ENCODE results near the gene CNTNAP2. TPM values are rescaled to one million over a fixed set of nuclear protein-coding genes. Genes with fewer than 3 reads are reported as not detected.

The CNTNAP2 gene
- total and polyA plus RNA-seq, 2 donors from 2014 or later: 0.06 to 0.13 TPM

DNA sequence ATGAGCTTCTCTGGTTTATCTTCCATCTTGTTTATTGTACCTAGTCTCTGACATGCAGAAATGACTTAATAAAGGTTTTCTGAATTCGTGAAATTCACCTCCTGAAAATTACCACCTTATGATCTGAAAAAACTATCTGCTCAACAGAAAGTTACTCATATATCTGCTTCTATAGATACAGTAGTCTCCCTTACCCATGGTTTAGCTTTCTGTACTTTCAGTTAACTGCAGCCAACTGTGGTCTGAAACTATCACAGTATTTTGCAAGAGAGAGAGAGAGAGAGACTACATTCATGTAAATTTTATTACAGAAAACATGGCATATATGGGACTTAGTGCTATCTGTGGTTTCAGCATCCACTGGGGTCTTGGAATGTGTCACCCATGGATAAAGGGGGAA is 1564.9 kb downstream of the CNTNAP2 start:
- no peaks in the 10 kb centered on the region for H3K27me3 ChIP-seq (ENCODE audit: control insufficient read depth, insufficient read depth, low read length)
- DNase-seq: no peak
- TF ChIP-seq, protein P1, sequence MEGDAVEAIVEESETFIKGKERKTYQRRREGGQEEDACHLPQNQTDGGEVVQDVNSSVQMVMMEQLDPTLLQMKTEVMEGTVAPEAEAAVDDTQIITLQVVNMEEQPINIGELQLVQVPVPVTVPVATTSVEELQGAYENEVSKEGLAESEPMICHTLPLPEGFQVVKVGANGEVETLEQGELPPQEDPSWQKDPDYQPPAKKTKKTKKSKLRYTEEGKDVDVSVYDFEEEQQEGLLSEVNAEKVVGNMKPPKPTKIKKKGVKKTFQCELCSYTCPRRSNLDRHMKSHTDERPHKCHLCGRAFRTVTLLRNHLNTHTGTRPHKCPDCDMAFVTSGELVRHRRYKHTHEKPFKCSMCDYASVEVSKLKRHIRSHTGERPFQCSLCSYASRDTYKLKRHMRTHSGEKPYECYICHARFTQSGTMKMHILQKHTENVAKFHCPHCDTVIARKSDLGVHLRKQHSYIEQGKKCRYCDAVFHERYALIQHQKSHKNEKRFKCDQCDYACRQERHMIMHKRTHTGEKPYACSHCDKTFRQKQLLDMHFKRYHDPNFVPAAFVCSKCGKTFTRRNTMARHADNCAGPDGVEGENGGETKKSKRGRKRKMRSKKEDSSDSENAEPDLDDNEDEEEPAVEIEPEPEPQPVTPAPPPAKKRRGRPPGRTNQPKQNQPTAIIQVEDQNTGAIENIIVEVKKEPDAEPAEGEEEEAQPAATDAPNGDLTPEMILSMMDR (IDR thresholded peaks at IDR 0.05; ENCODE audit: borderline replicate concordance, extremely low read depth, insufficient read depth): no peak
- intact Hi-C loops (cut with DNase I): no loop called here
- no peak for FAIRE-seq
- H3K27ac ChIP-seq (ENCODE audit: low read depth in 2 of 2, low read length in 2 of 2): no peak overlapping the region
- H3K36me3 ChIP-seq (ENCODE audit: control insufficient read depth in 2 of 3, insufficient read depth in 3 of 3, low read length in 3 of 3): no peaks in the 10 kb centered on the region
- no peak overlapping the region for H3K4me3 ChIP-seq (ENCODE audit: low read length in 3 of 3)
- H3K4me1 ChIP-seq (ENCODE audit: control insufficient read depth in 2 of 3, insufficient read depth in 2 of 3, low read depth in 1 of 3, low read length in 3 of 3): no peaks in the 10 kb centered on the region
- H3K9me3 ChIP-seq (ENCODE audit: control insufficient read depth in 2 of 3, insufficient read depth in 1 of 3, low read length in 3 of 3): no peaks in the 10 kb centered on the region
- H3K9ac ChIP-seq (ENCODE audit: low read length in 3 of 3): no peak overlapping the region

DNA sequence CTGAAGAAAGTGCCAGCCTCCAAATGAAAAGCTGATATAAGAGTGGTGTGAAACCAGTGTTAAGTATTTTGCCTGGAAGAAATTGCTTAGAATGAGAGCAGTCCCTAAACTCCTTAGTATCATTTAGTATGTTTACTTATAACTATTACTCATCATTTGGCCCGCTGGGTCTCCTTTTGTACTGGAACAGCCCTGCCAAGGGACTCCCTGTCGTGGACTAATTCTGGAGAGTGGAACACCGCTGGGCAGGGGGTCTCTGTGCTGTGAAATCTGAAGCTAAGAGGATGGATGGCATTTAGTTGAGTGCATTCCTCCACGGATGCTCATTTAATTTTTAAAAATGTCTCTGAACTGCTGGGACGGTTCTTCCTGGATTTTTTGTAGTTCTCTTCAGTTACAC is 1584.1 kb downstream of the CNTNAP2 start:
- FAIRE-seq: no peak
- intact Hi-C loops (cut with DNase I): no loop called here
- Histone ChIP-seq H3K36me3 (ENCODE audit: control insufficient read depth in 2 of 3, insufficient read depth in 3 of 3, low read length in 3 of 3) (no peaks in the 10 kb centered on the region), H3K27me3 (ENCODE audit: control insufficient read depth, insufficient read depth, low read length) (no peaks in the 10 kb centered on the region), H3K4me3 (ENCODE audit: low read length in 3 of 3) (no peak overlapping the region), H3K4me1 (ENCODE audit: control insufficient read depth in 2 of 3, insufficient read depth in 2 of 3, low read depth in 1 of 3, low read length in 3 of 3) (no peaks in the 10 kb centered on the region), H3K27ac (ENCODE audit: low read depth in 2 of 2, low read length in 2 of 2) (no peak overlapping the region), H3K9me3 (ENCODE audit: control insufficient read depth in 2 of 3, insufficient read depth in 1 of 3, low read length in 3 of 3) (no peaks in the 10 kb centered on the region), H3K9ac (ENCODE audit: low read length in 3 of 3) (no peak overlapping the region)
- TF ChIP-seq, protein P1 (IDR thresholded peaks at IDR 0.05; ENCODE audit: borderline replicate concordance, extremely low read depth, insufficient read depth): no peak
- no peak for DNase-seq

DNA sequence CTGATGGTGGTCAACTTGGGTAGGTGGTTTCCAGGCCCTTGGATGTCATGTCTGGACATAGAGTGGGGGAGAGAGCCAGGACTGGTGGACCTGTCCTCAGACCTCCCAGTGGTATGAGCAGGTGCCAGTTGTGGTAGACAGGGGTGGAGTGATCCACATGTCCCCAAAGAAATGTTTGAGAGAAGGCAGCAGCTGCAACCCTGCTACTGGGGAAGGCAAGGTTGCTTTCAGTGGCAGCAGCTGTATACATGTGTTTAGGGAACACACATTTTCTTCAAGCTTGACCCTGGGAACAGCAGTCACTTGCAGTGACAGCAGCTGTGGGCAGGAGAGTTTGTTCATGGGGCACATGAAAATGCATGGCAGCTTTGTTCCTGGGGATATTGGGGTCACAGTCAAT is 1591.3 kb downstream of the CNTNAP2 start:
- FAIRE-seq: no peak
- Histone ChIP-seq H3K27ac (ENCODE audit: low read depth in 2 of 2, low read length in 2 of 2) (no peak overlapping the region), H3K9ac (ENCODE audit: low read length in 3 of 3) (no peak overlapping the region), H3K4me3 (ENCODE audit: low read length in 3 of 3) (no peak overlapping the region), H3K27me3 (ENCODE audit: control insufficient read depth, insufficient read depth, low read length) (no peaks in the 10 kb centered on the region), H3K4me1 (ENCODE audit: control insufficient read depth in 2 of 3, insufficient read depth in 2 of 3, low read depth in 1 of 3, low read length in 3 of 3) (no peaks in the 10 kb centered on the region), H3K36me3 (ENCODE audit: control insufficient read depth in 2 of 3, insufficient read depth in 3 of 3, low read length in 3 of 3) (no peaks in the 10 kb centered on the region), H3K9me3 (ENCODE audit: control insufficient read depth in 2 of 3, insufficient read depth in 1 of 3, low read length in 3 of 3) (no peaks in the 10 kb centered on the region)
- intact Hi-C loops (cut with DNase I): no loop called here
- no peak for DNase-seq
- TF ChIP-seq, protein P1 (IDR thresholded peaks at IDR 0.05; ENCODE audit: borderline replicate concordance, extremely low read depth, insufficient read depth): no peak

DNA sequence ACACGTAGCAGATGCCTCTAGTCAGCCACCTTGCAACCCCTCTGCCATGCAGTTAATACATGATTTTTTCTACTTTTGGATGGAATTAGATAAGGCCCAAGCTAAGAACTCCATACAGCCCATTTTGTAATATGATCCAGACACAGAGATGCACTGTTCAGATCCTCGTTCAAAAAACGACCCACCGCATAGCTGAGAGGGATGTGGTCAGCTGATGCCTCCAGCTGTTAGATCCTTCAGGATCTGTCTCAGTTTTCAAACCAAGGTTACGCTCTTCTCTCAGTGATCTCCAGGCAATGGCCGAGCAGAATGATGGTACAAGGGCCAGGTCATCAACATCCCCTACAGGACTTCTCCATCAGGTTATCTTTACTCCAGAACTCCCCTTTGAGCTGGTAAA is 1592.3 kb downstream of the CNTNAP2 start:
- no peaks in the 10 kb centered on the region for H3K36me3 ChIP-seq (ENCODE audit: control insufficient read depth in 2 of 3, insufficient read depth in 3 of 3, low read length in 3 of 3)
- TF ChIP-seq, protein P1 (IDR thresholded peaks at IDR 0.05; ENCODE audit: borderline replicate concordance, extremely low read depth, insufficient read depth): no peak
- no peaks in the 10 kb centered on the region for H3K9me3 ChIP-seq (ENCODE audit: control insufficient read depth in 2 of 3, insufficient read depth in 1 of 3, low read length in 3 of 3)
- intact Hi-C loops (cut with DNase I): no loop called here
- FAIRE-seq (no peak), DNase-seq (no peak)
- no peaks in the 10 kb centered on the region for H3K27me3 ChIP-seq (ENCODE audit: control insufficient read depth, insufficient read depth, low read length)
- H3K4me3 ChIP-seq (ENCODE audit: low read length in 3 of 3): no peak overlapping the region
- no peak overlapping the region for H3K9ac ChIP-seq (ENCODE audit: low read length in 3 of 3)
- H3K4me1 ChIP-seq (ENCODE audit: control insufficient read depth in 2 of 3, insufficient read depth in 2 of 3, low read depth in 1 of 3, low read length in 3 of 3): no peaks in the 10 kb centered on the region
- no peak overlapping the region for H3K27ac ChIP-seq (ENCODE audit: low read depth in 2 of 2, low read length in 2 of 2)
